ENCODE data around the gene ARL11.

Gene ARL11

GRCh38 chr13:49629947-49630346 is 1.6 kb downstream of the ARL11 start:
- H3K27me3 ChIP-seq (ENCODE audit: insufficient read depth, poor library complexity, severe bottlenecking): no peaks in the 10 kb centered on the region
- no peaks in the 10 kb centered on the region for H3K9me3 ChIP-seq (ENCODE audit: severe bottlenecking)
- no peak overlapping the region for H3K4me3 ChIP-seq (ENCODE audit: severe bottlenecking)
- H3K4me1 ChIP-seq (ENCODE audit: insufficient read depth, poor library complexity, severe bottlenecking): no peaks in the 10 kb centered on the region
- DNase-seq (ENCODE audit: low spot score) (no peak), ATAC-seq (ENCODE audit: low read depth) (no peak)
- TF ChIP-seq CTCF (IDR thresholded peaks at IDR 0.05; ENCODE audit: poor library complexity, severe bottlenecking): no peak
- H3K27ac ChIP-seq (ENCODE audit: poor library complexity, severe bottlenecking): no peak overlapping the region
- H3K36me3 ChIP-seq (ENCODE audit: low read depth): no peaks in the 10 kb centered on the region

- no peaks in the 10 kb centered on the region for H3K36me3 ChIP-seq (ENCODE audit: low read depth)
- TF ChIP-seq CTCF (IDR thresholded peaks at IDR 0.05; ENCODE audit: poor library complexity, severe bottlenecking): no peak
- H3K9me3 ChIP-seq (ENCODE audit: severe bottlenecking): no peaks in the 10 kb centered on the region
- H3K27me3 ChIP-seq (ENCODE audit: insufficient read depth, poor library complexity, severe bottlenecking): no peaks in the 10 kb centered on the region
- ATAC-seq (ENCODE audit: low read depth) (no peak), DNase-seq (ENCODE audit: low spot score) (no peak)
- no peak overlapping the region for H3K27ac ChIP-seq (ENCODE audit: poor library complexity, severe bottlenecking)
- no peak overlapping the region for H3K4me3 ChIP-seq (ENCODE audit: severe bottlenecking)
- no peaks in the 10 kb centered on the region for H3K4me1 ChIP-seq (ENCODE audit: insufficient read depth, poor library complexity, severe bottlenecking)
These were observed 2.3 kb downstream of the ARL11 start for GRCh38 chr13:49630580-49630979.

- TF ChIP-seq CTCF (IDR thresholded peaks at IDR 0.05; ENCODE audit: poor library complexity, severe bottlenecking): no peak
- H3K9me3 ChIP-seq (ENCODE audit: severe bottlenecking): no peaks in the 10 kb centered on the region
- no peaks in the 10 kb centered on the region for H3K36me3 ChIP-seq (ENCODE audit: low read depth)
- no peak overlapping the region for H3K4me3 ChIP-seq (ENCODE audit: severe bottlenecking)
- ATAC-seq (ENCODE audit: low read depth): no peak
- DNase-seq (ENCODE audit: low spot score): no peak
- H3K27me3 ChIP-seq (ENCODE audit: insufficient read depth, poor library complexity, severe bottlenecking): no peaks in the 10 kb centered on the region
- no peak overlapping the region for H3K27ac ChIP-seq (ENCODE audit: poor library complexity, severe bottlenecking)
- H3K4me1 ChIP-seq (ENCODE audit: insufficient read depth, poor library complexity, severe bottlenecking): no peaks in the 10 kb centered on the region
These were observed 3.8 kb downstream of the ARL11 start for GRCh38 chr13:49632156-49632555.

- no peaks in the 10 kb centered on the region for H3K27me3 ChIP-seq (ENCODE audit: insufficient read depth, poor library complexity, severe bottlenecking)
- ATAC-seq (ENCODE audit: low read depth) (no peak), DNase-seq (ENCODE audit: low spot score) (no peak)
- H3K4me3 ChIP-seq (ENCODE audit: severe bottlenecking): no peak overlapping the region
- no peak for TF ChIP-seq CTCF (IDR thresholded peaks at IDR 0.05; ENCODE audit: poor library complexity, severe bottlenecking)
- H3K4me1 ChIP-seq (ENCODE audit: insufficient read depth, poor library complexity, severe bottlenecking): no peaks in the 10 kb centered on the region
- no peaks in the 10 kb centered on the region for H3K36me3 ChIP-seq (ENCODE audit: low read depth)
- H3K27ac ChIP-seq (ENCODE audit: poor library complexity, severe bottlenecking): no peak overlapping the region
- H3K9me3 ChIP-seq (ENCODE audit: severe bottlenecking): no peaks in the 10 kb centered on the region
These were observed 5.4 kb downstream of the ARL11 start for GRCh38 chr13:49633710-49634109.

- H3K27ac ChIP-seq (ENCODE audit: poor library complexity, severe bottlenecking): no peak overlapping the region
These were observed 7.5 kb downstream of the ARL11 start for GRCh38 chr13:49635599-49636433.

More at GRCh38 chr13:49635599-49636433, 7.5 kb downstream of the ARL11 start:
- TF ChIP-seq CTCF (IDR thresholded peaks at IDR 0.05; ENCODE audit: poor library complexity, severe bottlenecking): no peak
- Histone ChIP-seq H3K4me1 (ENCODE audit: insufficient read depth, poor library complexity, severe bottlenecking) (no peaks in the 10 kb centered on the region), H3K4me3 (ENCODE audit: severe bottlenecking) (peak overlapping the region; percentile 16), H3K9me3 (ENCODE audit: severe bottlenecking) (no peaks in the 10 kb centered on the region), H3K36me3 (ENCODE audit: low read depth) (no peaks in the 10 kb centered on the region), H3K27me3 (ENCODE audit: insufficient read depth, poor library complexity, severe bottlenecking) (no peaks in the 10 kb centered on the region)
- no peak for DNase-seq (ENCODE audit: low spot score)
- no peak for ATAC-seq (ENCODE audit: low read depth)
